AG04449 (cell line): ENCODE results near the gene RTL5.

Experiments used
- CTCF ChIA-PET: fragments of 350-600 bp; formaldehyde crosslinking; extraction: SDS; loops from one replicate; lab custom pipeline; 2021; ENCODE audit warnings: antibody characterized with exemption; lab: Yijun Ruan, JAX
- POLR2A ChIA-PET: fragments of 400-600, 350-600 bp; formaldehyde crosslinking; extraction: SDS; loops from one replicate; lab custom pipeline; 2020; ENCODE audit warnings: antibody characterized with exemption, inconsistent platforms; lab: Yijun Ruan, JAX
- DNase-seq: peaks from one replicate; pipeline ENCODE4 v3.0.0-alpha.2; 2010; ENCODE audit warnings: low read depth, low spot score
- H3K4me3 ChIP-seq: 2 replicates; pipeline ENCODE4 v1.5.1; 2011; ENCODE audit warnings: low read depth, mild to moderate bottlenecking, control low read depth, low read length
- CTCF ChIP-seq: IDR thresholded peaks from one replicate; pipeline ENCODE4 v1.5.1; 2011; ENCODE audit warnings: mild to moderate bottlenecking, moderate library complexity, low read length, control low read depth, inconsistent platforms; ENCODE audit not compliant: insufficient read depth; ENCODE audit errors: missing control alignments

RTL5 gene

GRCh38 chrX:72142094-72142793, 10.5 kb upstream of the RTL5 start:
- DNase-seq = no peak
- ChIA-PET POLR2A (no interaction called here), CTCF (interaction anchor here (1.8 to 2.2 kb wide), 2 partner anchors 10 to 16 kb away, joined by 6 to 9 read pairs; partner anchors contain the start of gene RTL5)
- TF ChIP-seq CTCF = no peak
- no peak overlapping the region for H3K4me3 ChIP-seq

GRCh38 chrX:72141372-72142004, 9.8 kb upstream of the RTL5 start:
- ChIA-PET CTCF (no interaction called here), POLR2A (no interaction called here)
- no peak overlapping the region for H3K4me3 ChIP-seq
- TF ChIP-seq CTCF = no peak
- no peak for DNase-seq

- TF ChIP-seq CTCF = no peak
- CTCF ChIA-PET = no interaction called here
- POLR2A ChIA-PET = no interaction called here
- DNase-seq = no peak
- H3K4me3 ChIP-seq = no peak overlapping the region
These were observed 7.8 kb upstream of the RTL5 start for GRCh38 chrX:72139538-72139937.

GRCh38 chrX:72137846-72138495, 6.3 kb upstream of the RTL5 start:
- H3K4me3 ChIP-seq = no peak overlapping the region
- no peak for TF ChIP-seq CTCF
- CTCF ChIA-PET = interaction anchor here (1.3 kb wide), 1 partner anchor 117 kb away, joined by 3 read pairs; no protein-coding TSS in a partner anchor
- DNase-seq = no peak
- POLR2A ChIA-PET = no interaction called here

- TF ChIP-seq CTCF = no peak
- CTCF ChIA-PET = no interaction called here
- POLR2A ChIA-PET = no interaction called here
- no peak overlapping the region for H3K4me3 ChIP-seq
- no peak for DNase-seq
These were observed 2.3 kb upstream of the RTL5 start for GRCh38 chrX:72133851-72134546.

- no peak for DNase-seq
- CTCF ChIA-PET = interaction anchor here (1.3 to 10.8 kb wide), 6 partner anchors 10 to 273 kb away, joined by 3 to 155 read pairs (median 6); no protein-coding TSS in a partner anchor
These were observed 741 bp upstream of the RTL5 start for GRCh38 chrX:72132456-72132855.

More at GRCh38 chrX:72132456-72132855, 741 bp upstream of the RTL5 start:
- POLR2A ChIA-PET = interaction anchor here (0.8 to 1.8 kb wide), 4 partner anchors 12 to 143 kb away, joined by 3 to 6 read pairs (median 5); partner anchors contain the start of gene PIN4
- TF ChIP-seq CTCF = no peak
- H3K4me3 ChIP-seq = no peak overlapping the region
